ENCODE measurements around the gene DISP3. TPM values are rescaled to one million over a fixed set of nuclear protein-coding genes. Genes with fewer than 3 reads are reported as not detected.

Gene DISP3
- total and polyA plus RNA-seq, 2 of the 13 experiments (the other 11 are each of a cell fraction or from before 2014, with no cell fraction given): 0.08 to 0.13 TPM

DNA sequence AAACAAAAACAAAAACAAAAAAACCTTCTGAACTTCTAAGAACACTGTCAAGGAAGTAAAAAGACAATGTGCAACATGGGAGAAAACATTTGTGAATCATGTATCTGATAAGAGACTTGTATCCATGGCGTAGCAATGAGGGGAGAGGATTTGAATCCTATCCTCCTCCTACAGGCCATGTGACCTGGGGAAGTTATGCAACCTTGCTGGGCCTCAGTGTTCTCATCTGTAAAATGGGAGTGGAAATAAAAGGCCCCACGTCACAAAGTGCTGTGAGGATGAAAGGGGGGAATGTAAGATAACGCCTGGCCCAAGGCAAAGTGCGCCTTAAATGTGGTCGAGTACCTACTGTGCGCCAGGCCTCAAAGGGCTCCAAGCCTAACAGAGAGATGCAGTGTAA is 83.7 kb downstream of the DISP3 start:
- H3K27me3 ChIP-seq (ENCODE audit: control insufficient read depth in 1 of 2, insufficient read depth in 2 of 2, low read length in 2 of 2): peaks cover 1 to 42% of the 10 kb centered on the region in 2 experiments; a peak in 3 of 5 replicates
- WGBS (ENCODE audit: low lambda C conversion rate): 18% methylated on average over 6 of the region's 6 CpGs
- DNase-seq (ENCODE audit: low spot score): no peak
- no peaks in the 10 kb centered on the region for H3K4me1 ChIP-seq (ENCODE audit: insufficient read depth, low read length)
- no peaks in the 10 kb centered on the region for H4K20me1 ChIP-seq (ENCODE audit: insufficient read depth, low read length)
- BruUV-seq (replicated peaks): no TSS peak
- no peak overlapping the region for H3K4me2 ChIP-seq (ENCODE audit: low read depth, low read length)
- H3K36me3 ChIP-seq (replicated peaks in 1 of 2; ENCODE audit: control insufficient read depth in 1 of 2, insufficient read depth in 2 of 2, low read length in 2 of 2): no peaks in the 10 kb centered on the region
- intact Hi-C loops (cut with micrococcal nuclease; ENCODE audit: unreplicated experiment): no loop called here
- no peak overlapping the region for H2AFZ ChIP-seq (ENCODE audit: low read length)
- H3K4me3 ChIP-seq (replicated peaks in 1 of 3; ENCODE audit: insufficient read depth in 1 of 3, low read depth in 2 of 3, low read length in 3 of 3): no peak overlapping the region
- ChIA-PET POLR2A (no interaction called here), CTCF (ENCODE audit: low intra/inter-chr PET ratio, low total read pairs) (no interaction called here)
- in situ Hi-C loops (cut with HindIII; ENCODE audit: extremely low pct_ligation_motif_present, low pct_unique_long_range_greater_than_20kb): no loop called here
- no peaks in the 10 kb centered on the region for H3K79me2 ChIP-seq (ENCODE audit: insufficient read depth, low read length)
- no peak for ATAC-seq
- no peak overlapping the region for H3K9ac ChIP-seq (ENCODE audit: insufficient read depth, low read depth, low read length)
- no peak overlapping the region for H3K27ac ChIP-seq (ENCODE audit: extremely low read length, insufficient read depth, low read length)
- H3K9me3 ChIP-seq (ENCODE audit: low read length): no peaks in the 10 kb centered on the region
- TF ChIP-seq ZNF747 (CRISPR knock-in tag; IDR thresholded peaks at IDR 0.05; ENCODE audit: borderline replicate concordance) (no peak), MED13 (CRISPR knock-in tag; IDR thresholded peaks at IDR 0.05) (no peak), ZNF629 (CRISPR knock-in tag; conservative IDR thresholded peaks at IDR 0.05) (peak; percentile 63), HDAC2 (CRISPR knock-in tag; IDR thresholded peaks at IDR 0.05) (no peak), KLF9 (CRISPR knock-in tag; IDR thresholded peaks at IDR 0.05; ENCODE audit: low read depth) (no peak)
- TF ChIP-seq, protein P1, sequence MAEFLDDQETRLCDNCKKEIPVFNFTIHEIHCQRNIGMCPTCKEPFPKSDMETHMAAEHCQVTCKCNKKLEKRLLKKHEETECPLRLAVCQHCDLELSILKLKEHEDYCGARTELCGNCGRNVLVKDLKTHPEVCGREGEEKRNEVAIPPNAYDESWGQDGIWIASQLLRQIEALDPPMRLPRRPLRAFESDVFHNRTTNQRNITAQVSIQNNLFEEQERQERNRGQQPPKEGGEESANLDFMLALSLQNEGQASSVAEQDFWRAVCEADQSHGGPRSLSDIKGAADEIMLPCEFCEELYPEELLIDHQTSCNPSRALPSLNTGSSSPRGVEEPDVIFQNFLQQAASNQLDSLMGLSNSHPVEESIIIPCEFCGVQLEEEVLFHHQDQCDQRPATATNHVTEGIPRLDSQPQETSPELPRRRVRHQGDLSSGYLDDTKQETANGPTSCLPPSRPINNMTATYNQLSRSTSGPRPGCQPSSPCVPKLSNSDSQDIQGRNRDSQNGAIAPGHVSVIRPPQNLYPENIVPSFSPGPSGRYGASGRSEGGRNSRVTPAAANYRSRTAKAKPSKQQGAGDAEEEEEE (CRISPR knock-in tag; IDR thresholded peaks at IDR 0.05; ENCODE audit: borderline replicate concordance): no peak
- no peak for FAIRE-seq

DNA sequence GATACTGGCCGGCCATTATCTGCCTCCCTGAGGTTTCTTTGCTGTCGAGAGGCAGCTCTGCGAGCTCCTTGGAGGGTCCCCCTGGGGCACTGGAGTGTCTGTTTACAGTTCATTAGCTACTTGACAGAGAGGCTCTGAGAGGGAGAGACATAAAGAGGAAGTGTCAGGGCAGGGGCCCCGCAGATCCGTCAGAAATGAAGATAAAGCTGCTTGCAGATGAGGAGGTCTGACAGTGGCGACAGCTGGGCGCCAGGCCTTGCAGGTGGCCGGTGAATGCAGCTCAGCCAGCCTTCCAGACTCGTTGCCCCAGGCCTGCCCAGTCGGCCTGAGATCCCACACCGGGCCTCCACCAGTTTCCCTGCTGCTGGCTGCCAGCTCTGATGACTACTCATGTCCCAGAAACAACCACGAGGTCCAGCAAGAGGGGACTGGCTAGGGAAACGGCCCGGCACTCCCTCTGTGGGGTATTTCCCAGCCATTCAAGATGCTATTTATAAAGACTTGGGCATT is 84.7 kb downstream of the DISP3 start:
- no peak for ATAC-seq
- no peaks in the 10 kb centered on the region for H3K79me2 ChIP-seq (ENCODE audit: insufficient read depth, low read length)
- DNase-seq (ENCODE audit: low spot score): no peak
- no peak overlapping the region for H2AFZ ChIP-seq (ENCODE audit: low read length)
- H4K20me1 ChIP-seq (ENCODE audit: insufficient read depth, low read length): no peaks in the 10 kb centered on the region
- no peaks in the 10 kb centered on the region for H3K9me3 ChIP-seq (ENCODE audit: low read length)
- in situ Hi-C loops (cut with HindIII; ENCODE audit: extremely low pct_ligation_motif_present, low pct_unique_long_range_greater_than_20kb): no loop called here
- POLR2A ChIA-PET: no interaction called here
- H3K27me3 ChIP-seq (ENCODE audit: control insufficient read depth in 1 of 2, insufficient read depth in 2 of 2, low read length in 2 of 2): peaks cover 1 to 43% of the 10 kb centered on the region in 2 experiments; a peak in 3 of 5 replicates
- no peak overlapping the region for H3K4me3 ChIP-seq (replicated peaks in 1 of 3; ENCODE audit: insufficient read depth in 1 of 3, low read depth in 2 of 3, low read length in 3 of 3)
- H3K9ac ChIP-seq (ENCODE audit: insufficient read depth, low read depth, low read length): no peak overlapping the region
- no peak overlapping the region for H3K27ac ChIP-seq (ENCODE audit: extremely low read length, insufficient read depth, low read length)
- H3K4me2 ChIP-seq (ENCODE audit: low read depth, low read length): no peak overlapping the region
- no TSS peak for BruUV-seq (replicated peaks)
- CTCF ChIA-PET (ENCODE audit: low intra/inter-chr PET ratio, low total read pairs): no interaction called here
- H3K4me1 ChIP-seq (ENCODE audit: insufficient read depth, low read length): no peaks in the 10 kb centered on the region
- no peaks in the 10 kb centered on the region for H3K36me3 ChIP-seq (replicated peaks in 1 of 2; ENCODE audit: control insufficient read depth in 1 of 2, insufficient read depth in 2 of 2, low read length in 2 of 2)
- no peak for TF ChIP-seq ZNF546 (CRISPR knock-in tag; conservative IDR thresholded peaks at IDR 0.05)
- FAIRE-seq: no peak
- intact Hi-C loops (cut with micrococcal nuclease; ENCODE audit: unreplicated experiment): no loop called here
- WGBS (ENCODE audit: low lambda C conversion rate): 17% methylated on average over 11 of the region's 14 CpGs

Data from HepG2 (cell line).